ENCODE data around the gene SOS1.

SOS1 gene

GRCh38 chr2:39121523-39122063 lies 742 bp upstream of the SOS1 start:
- peak overlapping the region; percentile 72 for H3K4me3 ChIP-seq (ENCODE audit: low read depth, low read length)
- TF ChIP-seq, protein P1, sequence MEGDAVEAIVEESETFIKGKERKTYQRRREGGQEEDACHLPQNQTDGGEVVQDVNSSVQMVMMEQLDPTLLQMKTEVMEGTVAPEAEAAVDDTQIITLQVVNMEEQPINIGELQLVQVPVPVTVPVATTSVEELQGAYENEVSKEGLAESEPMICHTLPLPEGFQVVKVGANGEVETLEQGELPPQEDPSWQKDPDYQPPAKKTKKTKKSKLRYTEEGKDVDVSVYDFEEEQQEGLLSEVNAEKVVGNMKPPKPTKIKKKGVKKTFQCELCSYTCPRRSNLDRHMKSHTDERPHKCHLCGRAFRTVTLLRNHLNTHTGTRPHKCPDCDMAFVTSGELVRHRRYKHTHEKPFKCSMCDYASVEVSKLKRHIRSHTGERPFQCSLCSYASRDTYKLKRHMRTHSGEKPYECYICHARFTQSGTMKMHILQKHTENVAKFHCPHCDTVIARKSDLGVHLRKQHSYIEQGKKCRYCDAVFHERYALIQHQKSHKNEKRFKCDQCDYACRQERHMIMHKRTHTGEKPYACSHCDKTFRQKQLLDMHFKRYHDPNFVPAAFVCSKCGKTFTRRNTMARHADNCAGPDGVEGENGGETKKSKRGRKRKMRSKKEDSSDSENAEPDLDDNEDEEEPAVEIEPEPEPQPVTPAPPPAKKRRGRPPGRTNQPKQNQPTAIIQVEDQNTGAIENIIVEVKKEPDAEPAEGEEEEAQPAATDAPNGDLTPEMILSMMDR (IDR thresholded peaks at IDR 0.05; ENCODE audit: low read depth, low read length) = no peak
- no peak for TF ChIP-seq POLR2A (IDR thresholded peaks at IDR 0.05; ENCODE audit: extremely low read depth, insufficient read length)
- peak; percentile 39 for DNase-seq (ENCODE audit: low read depth)

DNA sequence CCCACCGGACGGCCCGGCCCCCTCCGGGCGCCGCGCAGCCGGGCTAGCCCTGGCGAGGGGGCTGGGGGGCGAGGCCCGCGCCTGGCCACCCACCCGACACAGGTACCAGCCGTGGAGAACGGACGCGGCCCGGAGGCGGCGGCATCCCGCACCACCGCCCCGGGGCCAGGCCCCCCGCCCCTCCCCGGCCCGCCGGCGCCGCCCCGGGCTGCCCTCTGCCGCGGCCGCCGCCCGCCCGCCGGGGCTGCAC lies 405 bp downstream of the SOS1 start:
- TF ChIP-seq, protein P1 (IDR thresholded peaks at IDR 0.05; ENCODE audit: low read depth, low read length) = no peak
- TF ChIP-seq POLR2A (IDR thresholded peaks at IDR 0.05; ENCODE audit: extremely low read depth, insufficient read length) = no peak
- no peak for TF ChIP-seq MYC (IDR thresholded peaks at IDR 0.05; ENCODE audit: low read depth, low read length)
- no peak for TF ChIP-seq MAX (IDR thresholded peaks at IDR 0.05; ENCODE audit: low read depth, low read length)
- DNase-seq (ENCODE audit: low read depth) = no peak
- peak overlapping the region; percentile 72 for H3K4me3 ChIP-seq (ENCODE audit: low read depth, low read length)

GRCh38 chr2:39119732-39120520 lies 925 bp downstream of the SOS1 start:
- DNase-seq (ENCODE audit: low read depth) = peak; percentile 77

GRCh38 chr2:39118786-39119499 lies 1.9 kb downstream of the SOS1 start:
- peak; percentile 76 for DNase-seq (ENCODE audit: low read depth)
- H3K4me3 ChIP-seq (ENCODE audit: low read depth, low read length) = peak overlapping the region; percentile 71
- TF ChIP-seq, protein P1 (IDR thresholded peaks at IDR 0.05; ENCODE audit: low read depth, low read length) = no peak
- TF ChIP-seq MYC (IDR thresholded peaks at IDR 0.05; ENCODE audit: low read depth, low read length) (no peak), POLR2A (IDR thresholded peaks at IDR 0.05; ENCODE audit: extremely low read depth, insufficient read length) (no peak)

More at GRCh38 chr2:39119732-39120520, 925 bp downstream of the SOS1 start:
- peak; percentile 49 for TF ChIP-seq MAX (IDR thresholded peaks at IDR 0.05; ENCODE audit: low read depth, low read length)
- TF ChIP-seq POLR2A (IDR thresholded peaks at IDR 0.05; ENCODE audit: extremely low read depth, insufficient read length) = no peak
- 0 out of 2 replicates have a peak, but pooled peaks have one; percentile 12 for TF ChIP-seq MYC (IDR thresholded peaks at IDR 0.05; ENCODE audit: low read depth, low read length)
- TF ChIP-seq, protein P1 (IDR thresholded peaks at IDR 0.05; ENCODE audit: low read depth, low read length) = no peak
- peak overlapping the region; percentile 71 for H3K4me3 ChIP-seq (ENCODE audit: low read depth, low read length)

DNA sequence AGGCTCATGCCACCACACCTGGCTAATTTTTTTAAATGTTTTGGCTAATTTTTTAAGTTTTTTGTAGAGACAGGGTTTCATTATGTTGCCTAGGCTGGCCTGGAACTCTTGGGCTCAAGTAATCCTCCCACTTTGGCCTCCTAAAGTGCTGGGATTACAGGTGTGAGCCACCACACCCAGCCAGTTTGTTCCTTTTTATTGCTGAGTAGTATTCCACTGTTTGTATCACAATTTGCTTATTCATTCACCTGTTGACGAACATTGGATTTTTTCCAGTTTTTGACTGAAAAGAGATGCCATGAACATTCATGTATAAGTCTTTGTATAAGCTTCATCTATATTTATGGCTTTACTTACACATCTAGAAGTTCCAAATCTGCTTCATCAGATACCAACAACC lies 5.3 kb downstream of the SOS1 start:
- H3K4me3 ChIP-seq (ENCODE audit: low read depth, low read length) = no peak overlapping the region
- no peak for TF ChIP-seq MYC (IDR thresholded peaks at IDR 0.05; ENCODE audit: low read depth, low read length)
- TF ChIP-seq, protein P1 (IDR thresholded peaks at IDR 0.05; ENCODE audit: low read depth, low read length) = no peak
- TF ChIP-seq POLR2A (IDR thresholded peaks at IDR 0.05; ENCODE audit: extremely low read depth, insufficient read length) = no peak
- no peak for TF ChIP-seq MAX (IDR thresholded peaks at IDR 0.05; ENCODE audit: low read depth, low read length)
- no peak for DNase-seq (ENCODE audit: low read depth)
